AG09309 (cell line): Measurements from ENCODE around the gene OSCAR.

Experiments used
- DNase-seq: peaks from one replicate; pipeline ENCODE4 v3.0.0-alpha.2; 2010; ENCODE audit warnings: low read depth
- H3K4me3 ChIP-seq: 2 replicates; pipeline ENCODE4 v1.5.1; 2011; ENCODE audit warnings: mild to moderate bottlenecking, low read depth, low read length, moderate library complexity; ENCODE audit not compliant: control insufficient read depth
- TF ChIP-seq, protein P1 (sequence below): IDR thresholded peaks from 2 replicates; pipeline ENCODE4 v1.5.1; 2011; ENCODE audit warnings: mild to moderate bottlenecking, low read depth, low read length, inconsistent platforms; ENCODE audit not compliant: insufficient read depth, control insufficient read depth; ENCODE audit errors: missing control alignments

Gene OSCAR

DNA sequence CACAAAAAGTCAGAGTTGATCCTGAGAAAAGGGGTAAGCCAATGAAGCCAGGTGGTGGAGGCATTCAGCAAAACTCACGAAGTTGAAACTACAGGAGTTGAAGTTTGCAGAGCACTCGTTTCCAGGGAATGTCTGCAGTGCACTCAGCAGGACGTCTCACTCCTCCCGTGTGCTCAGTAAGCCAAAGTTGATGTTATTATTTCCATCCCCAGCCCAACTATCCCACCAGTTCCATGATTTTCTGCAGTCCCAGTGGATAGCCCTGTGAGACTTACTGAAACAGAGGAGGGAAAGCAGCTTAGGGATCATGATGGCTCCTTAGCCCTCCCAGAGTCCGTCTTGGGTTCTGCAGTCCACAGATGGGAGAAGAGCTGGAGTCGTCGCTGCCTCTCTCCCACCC, 19.6 kb downstream of the OSCAR start, which contains the start of gene TARM1:
Gene TARM1, minus strand, starts transcription at position 334 of the 400 bp plus-strand sequence. Its CDS starts 25 bp downstream, at position 309.
- DNase-seq: no peak
- TF ChIP-seq, protein P1, sequence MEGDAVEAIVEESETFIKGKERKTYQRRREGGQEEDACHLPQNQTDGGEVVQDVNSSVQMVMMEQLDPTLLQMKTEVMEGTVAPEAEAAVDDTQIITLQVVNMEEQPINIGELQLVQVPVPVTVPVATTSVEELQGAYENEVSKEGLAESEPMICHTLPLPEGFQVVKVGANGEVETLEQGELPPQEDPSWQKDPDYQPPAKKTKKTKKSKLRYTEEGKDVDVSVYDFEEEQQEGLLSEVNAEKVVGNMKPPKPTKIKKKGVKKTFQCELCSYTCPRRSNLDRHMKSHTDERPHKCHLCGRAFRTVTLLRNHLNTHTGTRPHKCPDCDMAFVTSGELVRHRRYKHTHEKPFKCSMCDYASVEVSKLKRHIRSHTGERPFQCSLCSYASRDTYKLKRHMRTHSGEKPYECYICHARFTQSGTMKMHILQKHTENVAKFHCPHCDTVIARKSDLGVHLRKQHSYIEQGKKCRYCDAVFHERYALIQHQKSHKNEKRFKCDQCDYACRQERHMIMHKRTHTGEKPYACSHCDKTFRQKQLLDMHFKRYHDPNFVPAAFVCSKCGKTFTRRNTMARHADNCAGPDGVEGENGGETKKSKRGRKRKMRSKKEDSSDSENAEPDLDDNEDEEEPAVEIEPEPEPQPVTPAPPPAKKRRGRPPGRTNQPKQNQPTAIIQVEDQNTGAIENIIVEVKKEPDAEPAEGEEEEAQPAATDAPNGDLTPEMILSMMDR: no peak
- H3K4me3 ChIP-seq: no peak within 1 kb of the TSS

DNA sequence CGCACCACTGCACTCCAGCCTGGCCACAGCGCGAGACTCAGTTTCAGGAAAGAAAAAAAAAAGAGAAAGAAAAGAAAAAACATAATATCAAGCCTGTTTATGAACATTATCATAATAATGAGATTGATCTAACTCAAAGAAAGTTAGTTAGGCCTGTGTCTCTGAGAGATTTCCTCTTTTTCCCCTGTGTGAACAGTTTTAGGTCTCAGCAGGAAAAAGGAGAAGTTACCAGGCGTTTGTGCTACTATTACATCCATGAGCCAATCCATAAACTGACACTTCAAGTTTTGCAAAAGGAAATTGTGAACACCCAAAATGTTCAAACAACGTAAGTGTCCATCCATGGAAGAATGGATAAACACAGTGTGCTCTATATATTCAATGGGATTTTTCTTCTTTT, 23.3 kb downstream of the OSCAR start:
- DNase-seq: no peak
- TF ChIP-seq, protein P1: no peak
- no peak overlapping the region for H3K4me3 ChIP-seq

DNA sequence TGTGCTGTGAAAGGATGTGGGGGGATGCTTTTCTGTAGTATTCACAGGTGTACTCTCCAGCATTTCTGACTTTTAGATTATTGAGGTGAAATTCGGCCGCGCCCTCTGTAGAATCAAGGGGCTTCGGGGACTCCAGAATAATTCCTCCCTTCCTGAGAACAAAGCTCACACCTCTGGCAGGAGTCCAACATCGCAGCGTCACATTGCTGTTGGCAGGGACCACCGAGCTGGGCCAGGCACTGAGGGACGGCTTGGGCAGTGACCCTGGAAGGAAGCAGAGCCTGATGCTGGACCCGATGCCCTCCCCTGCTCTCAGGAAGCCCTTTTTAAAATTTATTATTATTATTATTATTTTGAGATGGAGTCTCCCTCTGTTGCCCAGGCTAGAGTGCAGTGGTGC, 25.8 kb downstream of the OSCAR start:
- TF ChIP-seq, protein P1: no peak
- no peak for DNase-seq
- H3K4me3 ChIP-seq: no peak overlapping the region

DNA sequence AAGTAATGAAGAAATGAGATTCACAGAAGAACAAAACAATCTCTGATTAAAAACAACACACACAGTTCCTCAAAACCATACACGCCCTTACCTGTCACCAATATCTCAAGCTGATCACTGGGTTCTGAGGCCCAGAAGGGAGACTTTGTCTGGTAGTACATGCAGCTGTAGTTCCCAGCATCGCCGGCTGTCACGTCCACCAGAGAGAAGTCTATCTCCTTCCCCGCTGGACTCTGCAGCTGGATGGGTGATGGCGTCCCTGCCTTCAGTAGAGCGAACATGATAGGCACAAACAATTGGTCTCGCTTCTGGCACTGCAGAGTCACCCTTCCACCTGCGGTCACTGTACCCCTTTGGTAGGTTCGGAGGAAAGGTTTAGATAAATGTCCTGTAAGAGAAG, 26.8 kb downstream of the OSCAR start:
- no peak for DNase-seq
- TF ChIP-seq, protein P1: no peak
- H3K4me3 ChIP-seq: no peak overlapping the region

DNA sequence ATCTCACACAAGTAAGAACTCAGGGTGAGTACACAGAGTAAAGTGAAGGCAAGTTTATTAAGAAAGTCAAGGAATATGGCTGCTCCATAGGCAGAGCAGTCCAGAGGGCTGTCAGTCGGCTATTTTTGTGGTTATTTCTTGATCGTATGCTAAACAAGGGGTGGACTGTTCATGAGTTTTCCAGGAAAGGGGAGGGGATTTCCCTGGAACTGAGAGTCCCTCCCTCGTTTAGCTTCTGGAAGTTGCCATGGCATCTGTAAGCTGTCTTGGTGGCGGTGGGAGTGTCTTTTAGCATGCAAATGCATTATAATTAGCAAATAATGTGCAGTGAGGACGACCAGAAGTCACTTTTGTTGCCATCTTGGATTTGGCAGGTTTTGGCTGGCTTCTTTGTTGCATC, 31.1 kb downstream of the OSCAR start:
- no peak for DNase-seq
- H3K4me3 ChIP-seq: no peak overlapping the region
- TF ChIP-seq, protein P1: no peak

DNA sequence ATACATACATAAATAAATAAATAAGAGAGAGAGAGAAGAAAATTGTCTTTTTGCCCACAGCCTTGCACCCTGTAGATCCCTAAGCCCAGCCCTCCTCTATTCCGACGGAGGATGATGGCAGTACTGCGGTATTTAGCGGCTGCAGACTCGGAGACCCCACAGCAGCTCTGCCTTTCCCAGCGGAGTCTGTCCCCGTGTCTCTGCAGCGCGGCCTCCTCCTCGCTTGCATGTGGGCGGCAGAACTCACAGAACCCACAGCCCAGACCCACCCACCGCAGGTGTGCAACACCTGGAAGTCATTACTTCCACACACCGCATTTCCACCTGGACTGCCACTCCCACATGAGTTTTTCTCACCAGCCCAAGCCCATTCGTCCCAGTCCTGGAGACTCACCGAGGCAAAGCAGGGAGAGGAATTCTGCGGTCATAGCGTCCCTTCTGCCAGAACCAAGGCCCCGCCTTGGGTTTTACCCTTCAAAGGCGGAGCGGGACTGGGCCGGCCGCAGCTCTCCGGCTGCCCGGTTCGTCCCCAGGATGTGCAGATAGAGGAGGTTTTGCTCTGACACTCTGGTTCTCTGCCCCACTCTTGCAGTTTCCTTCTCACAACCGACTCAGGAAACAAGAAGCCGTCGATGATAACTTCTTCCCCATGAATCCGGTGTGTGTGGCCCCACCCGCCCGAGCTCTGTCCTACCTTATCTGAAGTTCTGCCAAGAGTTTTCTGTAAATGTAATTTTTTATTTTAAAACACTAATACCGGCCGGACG, 37.1 kb downstream of the OSCAR start, which contains the start of gene VSTM1:
Gene VSTM1, minus strand, starts transcription at position 548 of the 767 bp plus-strand sequence. Its CDS starts 120 bp downstream, at position 428.
- TF ChIP-seq, protein P1: no peak
- no peak within 1 kb of the TSS for H3K4me3 ChIP-seq
- DNase-seq: no peak

DNA sequence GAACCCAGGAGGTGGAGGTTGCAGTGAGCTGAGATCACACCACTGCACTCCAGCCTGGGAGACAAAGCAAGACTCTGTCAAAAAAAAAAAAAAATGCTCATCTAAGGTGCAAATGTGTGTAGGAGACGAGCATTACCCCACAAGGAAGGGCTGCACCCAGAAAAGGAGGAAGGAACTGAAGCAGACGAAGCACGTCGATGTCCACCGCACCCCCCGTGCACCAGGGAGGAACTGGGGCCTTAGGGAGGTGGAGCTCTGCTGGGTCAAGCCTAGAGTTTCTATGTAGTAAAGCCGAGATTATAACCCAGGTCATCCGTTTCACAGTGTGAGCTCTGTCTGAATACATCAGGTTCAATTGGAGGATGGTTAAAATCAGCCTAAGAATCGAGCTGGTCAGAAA, 38.0 kb downstream of the OSCAR start:
- TF ChIP-seq, protein P1: no peak
- no peak overlapping the region for H3K4me3 ChIP-seq
- DNase-seq: no peak
